Endodermal cell (in vitro differentiated cells): ENCODE results near the gene TCTN1. TPM values are rescaled to one million over a fixed set of nuclear protein-coding genes. Genes with fewer than 3 reads are reported as not detected.

Experiments
- DNase-seq: peaks from one replicate; pipeline ENCODE4 v3.0.0-alpha.2; 2017
- H3K27ac ChIP-seq: 2 replicates; pipeline ENCODE4 v1.5.1; 2013; ENCODE audit warnings: mild to moderate bottlenecking, low read depth, low read length, moderate library complexity
- H3K27me3 ChIP-seq: 2 replicates; pipeline ENCODE4 v1.6.1; 2013; ENCODE audit warnings: mild to moderate bottlenecking, low read length, moderate library complexity; ENCODE audit not compliant: insufficient read depth, control insufficient read depth, poor library complexity, severe bottlenecking
- H3K36me3 ChIP-seq: 2 replicates; pipeline ENCODE4 v1.7.0; 2013; ENCODE audit warnings: mild to moderate bottlenecking, low read length, moderate library complexity; ENCODE audit not compliant: control insufficient read depth, insufficient read depth
- H3K4me1 ChIP-seq: one replicate; pipeline ENCODE4 v1.7.0; 2013; ENCODE audit warnings: low read length; ENCODE audit not compliant: control insufficient read depth, insufficient read depth
- H3K4me3 ChIP-seq: 2 replicates; pipeline ENCODE4 v1.5.1; 2013; ENCODE audit warnings: mild to moderate bottlenecking, low read length, moderate library complexity
- H3K9ac ChIP-seq: 2 replicates; pipeline ENCODE4 v1.6.1; 2013; ENCODE audit warnings: mild to moderate bottlenecking, low read length, moderate library complexity; ENCODE audit not compliant: poor library complexity, severe bottlenecking; ENCODE audit errors: extremely low read depth
- H3K9me3 ChIP-seq: 2 replicates; pipeline ENCODE4 v1.6.1; 2013; ENCODE audit warnings: mild to moderate bottlenecking, low read length, moderate library complexity; ENCODE audit not compliant: control insufficient read depth
- H3K27ac Mint-ChIP-seq: 2 replicates; pipeline ENCODE4 v1.8.0; 2020; ENCODE audit warnings: mixed read lengths
- H3K27me3 Mint-ChIP-seq: 2 replicates; pipeline ENCODE4 v1.8.0; 2021; ENCODE audit warnings: mild to moderate bottlenecking, mixed read lengths; ENCODE audit not compliant: insufficient read depth
- H3K36me3 Mint-ChIP-seq: 2 replicates; pipeline ENCODE4 v1.8.0; 2020; ENCODE audit warnings: low read depth, mixed read lengths
- H3K4me1 Mint-ChIP-seq: 2 replicates; pipeline ENCODE4 v1.8.0; 2020; ENCODE audit warnings: mixed read lengths
- H3K4me3 Mint-ChIP-seq: 2 replicates; pipeline ENCODE4 v1.8.0; 2020; ENCODE audit warnings: mild to moderate bottlenecking, moderate library complexity, mixed read lengths
- H3K9me3 Mint-ChIP-seq: 2 replicates; pipeline ENCODE4 v1.8.0; 2020; ENCODE audit warnings: mild to moderate bottlenecking, mixed read lengths
- WGBS, 2 experiments: methylation state at CpG; one replicate each; pipeline versions ENCODE4 v1.1.5 to v1.1.7; 2013; ENCODE audit warnings: missing lambda C conversion rate in 2 of 2, mixed read lengths in 1 of 2; ENCODE audit not compliant: insufficient coverage in 1 of 2, insufficient read length in 1 of 2; 5-methylcytosine and 5-hydroxymethylcytosine counted together
- total RNA-seq, 2 donors: library from RNA; stranded (reverse); fragmentation: NEBNext Ultra II Directional in 1 of 2; extraction: Animal tissue kit (Norgen Biotek cat#: 25700) in 1 of 2; gene quantifications; 2 replicates in 1 of 2; 3 replicates in 1 of 2; pipeline ENCODE4 v1.2.1, GENCODE V29; 2021
- TF ChIP-seq, protein P1 (sequence below): fragments of 200-600 bp; sonication (generic); conservative IDR thresholded peaks from 2 replicates; pipeline ENCODE4 v1.5.0; 2021; ENCODE audit warnings: antibody characterized with exemption, mild to moderate bottlenecking

TCTN1 gene
- total RNA-seq, 2 donors from 2014 or later, result 29.5 to 44.9 TPM

DNA sequence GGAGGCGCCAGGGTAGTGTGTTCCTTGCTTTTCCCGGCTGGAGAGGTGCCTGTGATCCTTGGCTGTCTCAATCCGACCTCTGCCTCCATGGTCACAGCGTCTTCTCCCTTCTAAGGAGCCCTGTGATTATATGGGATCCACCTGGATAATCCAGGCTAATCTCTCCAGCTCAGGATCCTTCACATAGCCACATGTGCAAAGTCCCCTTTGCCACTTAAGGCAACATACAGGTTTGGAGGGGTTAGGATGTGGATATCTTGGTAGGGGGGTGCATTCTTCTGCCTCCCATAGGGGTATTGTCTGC lies 76.2 kb downstream of the TCTN1 start:
- peaks cover 20% of the 10 kb centered on the region for H3K27me3 ChIP-seq
- H3K27ac Mint-ChIP-seq, result peak overlapping the region; percentile 96
- no peak overlapping the region for H3K4me3 ChIP-seq
- no peaks in the 10 kb centered on the region for H3K9me3 ChIP-seq
- WGBS, 2 experiments, result 75 to 81% methylated on average over 3 to 4 of the region's 4 CpGs
- peaks cover 11% of the 10 kb centered on the region for H3K36me3 Mint-ChIP-seq
- H3K4me1 Mint-ChIP-seq, result peaks cover 15% of the 10 kb centered on the region
- TF ChIP-seq, protein P1, sequence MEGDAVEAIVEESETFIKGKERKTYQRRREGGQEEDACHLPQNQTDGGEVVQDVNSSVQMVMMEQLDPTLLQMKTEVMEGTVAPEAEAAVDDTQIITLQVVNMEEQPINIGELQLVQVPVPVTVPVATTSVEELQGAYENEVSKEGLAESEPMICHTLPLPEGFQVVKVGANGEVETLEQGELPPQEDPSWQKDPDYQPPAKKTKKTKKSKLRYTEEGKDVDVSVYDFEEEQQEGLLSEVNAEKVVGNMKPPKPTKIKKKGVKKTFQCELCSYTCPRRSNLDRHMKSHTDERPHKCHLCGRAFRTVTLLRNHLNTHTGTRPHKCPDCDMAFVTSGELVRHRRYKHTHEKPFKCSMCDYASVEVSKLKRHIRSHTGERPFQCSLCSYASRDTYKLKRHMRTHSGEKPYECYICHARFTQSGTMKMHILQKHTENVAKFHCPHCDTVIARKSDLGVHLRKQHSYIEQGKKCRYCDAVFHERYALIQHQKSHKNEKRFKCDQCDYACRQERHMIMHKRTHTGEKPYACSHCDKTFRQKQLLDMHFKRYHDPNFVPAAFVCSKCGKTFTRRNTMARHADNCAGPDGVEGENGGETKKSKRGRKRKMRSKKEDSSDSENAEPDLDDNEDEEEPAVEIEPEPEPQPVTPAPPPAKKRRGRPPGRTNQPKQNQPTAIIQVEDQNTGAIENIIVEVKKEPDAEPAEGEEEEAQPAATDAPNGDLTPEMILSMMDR, result no peak
- no peak for DNase-seq
- peaks cover 28% of the 10 kb centered on the region for H3K27me3 Mint-ChIP-seq
- no peak overlapping the region for H3K27ac ChIP-seq
- H3K4me3 Mint-ChIP-seq, result peak overlapping the region; percentile 66
- peaks cover 3% of the 10 kb centered on the region for H3K9me3 Mint-ChIP-seq
- peaks cover 5% of the 10 kb centered on the region for H3K4me1 ChIP-seq
- no peak overlapping the region for H3K9ac ChIP-seq
- no peaks in the 10 kb centered on the region for H3K36me3 ChIP-seq

DNA sequence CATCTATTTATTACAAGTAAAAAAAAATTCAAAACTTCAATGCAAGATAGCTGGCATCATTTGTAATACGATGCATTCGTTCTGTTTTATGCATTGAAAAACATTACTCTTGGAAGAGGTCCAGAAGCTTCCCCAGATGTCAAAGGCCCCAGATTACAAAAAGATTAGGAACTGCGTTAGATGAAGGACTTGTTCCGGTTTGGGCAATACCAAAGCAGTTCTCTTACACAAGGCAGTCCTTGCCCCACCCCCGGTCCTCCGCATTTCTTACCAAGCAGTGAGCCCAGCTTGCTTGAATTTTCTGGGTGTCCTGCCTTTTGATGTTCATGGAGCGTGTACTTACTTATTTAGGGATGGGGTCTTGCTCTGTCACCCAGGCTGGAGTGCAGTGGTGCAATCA lies 79.8 kb downstream of the TCTN1 start:
- H3K27me3 Mint-ChIP-seq, result peaks cover 4% of the 10 kb centered on the region

DNA sequence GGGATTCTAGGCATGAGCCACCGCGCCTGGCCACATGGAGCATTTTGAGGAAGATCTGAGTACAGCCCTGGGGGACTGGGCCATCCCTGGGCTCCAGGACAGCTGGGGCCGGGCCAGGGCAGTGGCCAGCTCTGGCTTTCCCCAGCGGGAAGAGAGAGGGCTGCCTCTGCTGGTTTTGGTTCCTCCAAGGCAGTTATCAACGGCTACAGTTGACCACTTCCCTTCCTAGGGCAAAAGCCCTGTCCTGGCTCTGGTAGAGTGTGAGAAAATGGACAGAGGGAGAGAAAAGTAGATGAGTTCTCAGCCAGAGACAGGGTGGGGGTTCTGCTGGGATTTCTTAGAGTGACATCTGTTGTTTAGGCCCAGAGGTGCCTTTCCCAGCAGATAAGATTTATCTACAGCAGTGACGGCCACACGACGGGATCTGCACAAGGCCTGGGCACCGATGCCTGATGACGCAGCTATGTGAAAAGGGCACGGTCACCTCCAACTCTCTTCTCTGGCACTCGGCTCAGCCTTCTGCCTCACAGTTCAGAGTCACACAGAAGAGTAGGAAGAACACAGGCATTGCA lies 80.5 kb downstream of the TCTN1 start:
- H3K36me3 Mint-ChIP-seq, result no peaks in the 10 kb centered on the region
- no peak overlapping the region for H3K4me3 Mint-ChIP-seq
- Histone ChIP-seq H3K9me3 (no peaks in the 10 kb centered on the region), H3K36me3 (no peaks in the 10 kb centered on the region), H3K27ac (no peak overlapping the region), H3K4me1 (peaks cover 5% of the 10 kb centered on the region), H3K4me3 (no peak overlapping the region), H3K27me3 (no peaks in the 10 kb centered on the region), H3K9ac (no peak overlapping the region)
- no peak for DNase-seq
- TF ChIP-seq, protein P1, result no peak
- whole genome bisulfite sequencing, 2 experiments, result 89 to 100% methylated on average over 5 to 12 of the region's 12 CpGs
- no peak overlapping the region for H3K27ac Mint-ChIP-seq
- H3K9me3 Mint-ChIP-seq, result no peaks in the 10 kb centered on the region
- peaks cover 4% of the 10 kb centered on the region for H3K27me3 Mint-ChIP-seq
- peaks cover 14% of the 10 kb centered on the region for H3K4me1 Mint-ChIP-seq

More for the DNA sequence above, 79.8 kb downstream of the TCTN1 start:
- Mint-ChIP-seq H3K36me3 (no peaks in the 10 kb centered on the region), H3K27ac (no peak overlapping the region), H3K4me1 (peaks cover 15% of the 10 kb centered on the region), H3K4me3 (no peak overlapping the region), H3K9me3 (no peaks in the 10 kb centered on the region)
- Histone ChIP-seq H3K9ac (no peak overlapping the region), H3K27me3 (no peaks in the 10 kb centered on the region), H3K4me1 (peaks cover 5% of the 10 kb centered on the region), H3K27ac (no peak overlapping the region), H3K4me3 (no peak overlapping the region), H3K9me3 (no peaks in the 10 kb centered on the region), H3K36me3 (no peaks in the 10 kb centered on the region)
- TF ChIP-seq, protein P1, result no peak
- no peak for DNase-seq
- WGBS, 2 experiments, result 93 to 94% methylated on average over 5 to 7 of the region's 7 CpGs
